Fibroblast of peridontal ligament (primary cell): ENCODE measurements around the gene SULT1A2.
"Not testable (repeated sequence)": the region's sequence is repeated elsewhere in the genome, so short reads cannot be mapped to it uniquely, and the experiment has no call there.

ENCODE experiments used
- DNase-seq: peaks from one replicate; pipeline ENCODE4 v3.0.0-alpha.2; 2010; ENCODE audit errors: extremely low read depth

SULT1A2 gene

GRCh38 chr16:28596840-28597691 is at the start of gene SULT1A2:
SULT1A2 (minus strand) TSS chr16:28597050; CDS start chr16:28595930, 1,120 bp downstream.
- DNase-seq, result no peak

GRCh38 chr16:28639959-28640358 is 43.1 kb upstream of the SULT1A2 start:
- not testable (repeated sequence) for DNase-seq

GRCh38 chr16:28638359-28638758 is 41.5 kb upstream of the SULT1A2 start:
- DNase-seq, result not testable (repeated sequence)

GRCh38 chr16:28637765-28638164 is 40.9 kb upstream of the SULT1A2 start, which contains the start of gene NPIPB8:
NPIPB8 (plus strand) TSS chr16:28638065; CDS start chr16:28638361, 296 bp downstream.
- not testable (repeated sequence) for DNase-seq

GRCh38 chr16:28636093-28636823 is 39.4 kb upstream of the SULT1A2 start:
- not testable (repeated sequence) for DNase-seq

GRCh38 chr16:28630905-28631304 is 34.1 kb upstream of the SULT1A2 start:
- not testable (repeated sequence) for DNase-seq

GRCh38 chr16:28623172-28623711 is 26.4 kb upstream of the SULT1A2 start:
- DNase-seq, result no peak

- not testable (repeated sequence) for DNase-seq
Observed at GRCh38 chr16:28622532-28623171, 25.8 kb upstream of the SULT1A2 start.

- DNase-seq, result no peak
Observed at GRCh38 chr16:28621481-28622155, 24.8 kb upstream of the SULT1A2 start.

- not testable (repeated sequence) for DNase-seq
Observed at GRCh38 chr16:28620316-28620715, 23.5 kb upstream of the SULT1A2 start.

GRCh38 chr16:28617874-28618273 is 21.0 kb upstream of the SULT1A2 start:
- peak; percentile 11 for DNase-seq

GRCh38 chr16:28616636-28617035 is 19.8 kb upstream of the SULT1A2 start:
- DNase-seq, result no peak

- DNase-seq, result not testable (repeated sequence)
Observed at GRCh38 chr16:28616224-28616577, 19.4 kb upstream of the SULT1A2 start.

GRCh38 chr16:28615486-28616223 is 18.8 kb upstream of the SULT1A2 start:
- peak; percentile 20 for DNase-seq

GRCh38 chr16:28614561-28614960 is 17.7 kb upstream of the SULT1A2 start:
- DNase-seq, result not testable (repeated sequence)

GRCh38 chr16:28613912-28614311 is 17.1 kb upstream of the SULT1A2 start:
- not testable (repeated sequence) for DNase-seq

- DNase-seq, result not testable (repeated sequence)
Observed at GRCh38 chr16:28612359-28613280, 15.8 kb upstream of the SULT1A2 start.

GRCh38 chr16:28610595-28611191 is 13.8 kb upstream of the SULT1A2 start:
- no peak for DNase-seq
